Adrenal gland (tissue), 12 donors: ENCODE results near the gene WNT4. TPM values are rescaled to one million over a fixed set of nuclear protein-coding genes. Genes with fewer than 3 reads are reported as not detected.

Experiments
- DNase-seq, 7 donors: peaks; one replicate each; pipeline ENCODE4 v3.0.0-alpha.2; 2019 to 2020
- H3K27ac ChIP-seq, 5 donors: fragments of 200-600 bp; sonication (generic) in 4 of 5; 1 replicate in 3 of 5; 2 replicates in 2 of 5; pipeline versions ENCODE4 v1.5.1 to v1.8.0; 2016 to 2020; ENCODE audit warnings: mild to moderate bottlenecking in 1 of 5
- H3K27me3 ChIP-seq: fragments of 200-600 bp; 2 replicates; pipeline ENCODE4 v1.8.0; 2021
- H3K36me3 ChIP-seq, 2 donors: fragments of 200-600 bp; replicated peaks in 1 of 2; 1 replicate in 1 of 2; 2 replicates in 1 of 2; pipeline versions ENCODE4 v1.5.1 to v1.8.0; 2018 to 2022
- H3K4me1 ChIP-seq, 2 donors: fragments of 200-600 bp; replicated peaks in 1 of 2; 1 replicate in 1 of 2; 2 replicates in 1 of 2; pipeline versions ENCODE4 v1.5.1 to v1.8.0; 2018 to 2021
- H3K4me3 ChIP-seq, 4 donors: fragments of 200-600 bp; sonication (generic) in 3 of 4; one replicate each; pipeline ENCODE4 v1.5.1; 2016 to 2018
- H3K9me3 ChIP-seq, 3 donors: fragments of 200-600 bp; sonication (generic) in 1 of 3; replicated peaks in 1 of 3; 1 replicate in 2 of 3; 2 replicates in 1 of 3; pipeline versions ENCODE4 v1.5.1 to v1.8.0; 2016 to 2021
- CTCF ChIP-seq, 6 experiments: fragments of 450-650 bp in 4 of 6; fragments of 200-600 bp in 2 of 6; sonication (generic) in 1 of 6; IDR thresholded peaks; 1 replicate in 5 of 6; 2 replicates in 1 of 6; pipeline versions ENCODE4 v1.5.1 to v1.8.0; 2016 to 2021; ENCODE audit warnings: antibody characterized with exemption in 6 of 6, mild to moderate bottlenecking in 2 of 6, moderate library complexity in 1 of 6
- POLR2A ChIP-seq, 2 donors: fragments of 450-650 bp; IDR thresholded peaks; one replicate each; pipeline ENCODE4 v1.6.1; 2017; ENCODE audit warnings: antibody characterized with exemption in 2 of 2, mild to moderate bottlenecking in 2 of 2, moderate library complexity in 1 of 2
- WGBS, 4 donors: extraction: QIAGEN DNeasy Blood & Tissue Kit in 2 of 4; methylation state at CpG; one replicate each; pipeline versions ENCODE4 v1.1.5 to v1.1.7; 2013 to 2017; 5-methylcytosine and 5-hydroxymethylcytosine counted together
- intact Hi-C, 2 donors: fragments of 100-400 bp; cut with DNase I; formaldehyde crosslinking; loops; one replicate each; pipeline versions ENCODE4 v1.14.1 to v1.15.0; 2022 to 2023
- polyA plus RNA-seq, 3 donors: library from polyadenylated mRNA; stranded (reverse); fragments of 200-250 nt in 2 of 3; fragments of 350-450 nt in 1 of 3; fragmentation: Illumina TruSeq in 1 of 3; extraction: RNeasy Lipid Tissue Mini Kit (QIAGEN cat#74804) in 1 of 3; gene quantifications; one replicate each; pipeline ENCODE4 v1.2.3, GENCODE V29; 2013 to 2014
- total RNA-seq, 9 donors: library from RNA; depleted of rRNA in 4 of 9; stranded (reverse); fragments of >200 nt in 4 of 9; fragments of 120-200 nt in 1 of 9; fragmentation: NEBNext Ultra II Directional in 1 of 9; extraction: Animal tissue kit (Norgen Biotek cat#: 25700) in 1 of 9; gene quantifications; one replicate each; pipeline versions ENCODE4 v1.1.0 to v1.2.4, GENCODE V29; 2013 to 2023
- donor health status: healthy with polysubstance abuse.
- donor health status: Bipolar disorder and iron deficiency.
- donor health status: DM: yes; HTN: yes; CAD: no.
- donor health status: DM: no; HTN: no; CAD: no.
- donor health status: DM: no; HTN: no; CAD: no.
- donor health status: DM: yes; HTN: yes; CAD: no.

The WNT4 gene
- total and polyA plus RNA-seq, 12 donors, result 2.3 to 39.6 (median 5.9) TPM

GRCh38 chr1:22089787-22090186 is 53.1 kb downstream of the WNT4 start:
- intact Hi-C loops, result no loop called here
- Histone ChIP-seq H3K4me3 (no peak overlapping the region), H3K9me3 (no peaks in the 10 kb centered on the region), H3K4me1 (peaks cover 16 to 39% of the 10 kb centered on the region in 2 donors), H3K27ac (peak overlapping the region in 3 of 5 donors; percentile 26 to 65 (median 36)), H3K27me3 (no peaks in the 10 kb centered on the region), H3K36me3 (peaks cover 0 to 40% of the 10 kb centered on the region in 2 donors)
- TF ChIP-seq CTCF (IDR thresholded peaks at IDR 0.05) (no peak), POLR2A (IDR thresholded peaks at IDR 0.05) (no peak)
- 12 to 21% (median 16%) methylated on average over 6 of the region's 6 CpGs for WGBS, 4 donors
- no peak for DNase-seq

- H3K4me3 ChIP-seq, result peak overlapping the region in 1 of 4 donors; percentile 9
- peaks cover 16 to 39% of the 10 kb centered on the region in 2 donors for H3K4me1 ChIP-seq
- H3K27me3 ChIP-seq, result no peaks in the 10 kb centered on the region
- 30 to 44% (median 37%) methylated on average over 3 of the region's 3 CpGs for WGBS, 4 donors
- intact Hi-C loops, result no loop called here
- TF ChIP-seq CTCF (IDR thresholded peaks at IDR 0.05) (no peak), POLR2A (IDR thresholded peaks at IDR 0.05) (no peak)
- H3K9me3 ChIP-seq, result no peaks in the 10 kb centered on the region
- DNase-seq, result no peak
- H3K27ac ChIP-seq, result peak overlapping the region in 4 of 5 donors; percentile 18 to 65 (median 31)
- peaks cover 0 to 37% of the 10 kb centered on the region in 2 donors for H3K36me3 ChIP-seq
These were observed 53.7 kb downstream of the WNT4 start for GRCh38 chr1:22089134-22089571.

DNA sequence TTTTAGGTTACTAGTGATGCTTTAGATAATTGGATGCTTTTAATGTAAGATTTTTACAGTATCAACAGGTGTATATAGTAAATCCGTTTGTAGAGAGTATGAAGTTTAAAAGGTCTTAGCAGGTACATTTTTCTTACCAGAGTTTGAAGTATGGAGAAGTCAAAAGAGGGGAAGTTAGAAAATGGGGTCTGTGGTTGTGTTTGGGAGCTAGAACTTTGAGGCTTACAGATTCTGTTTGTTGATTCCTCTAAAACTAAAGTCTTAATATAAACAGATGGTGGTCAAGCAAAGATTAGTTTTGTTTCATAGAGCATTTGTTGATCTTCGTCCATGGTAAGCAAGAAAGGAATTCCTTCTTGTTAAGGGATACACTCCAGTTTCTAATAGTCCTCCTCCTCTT is 54.6 kb downstream of the WNT4 start:
- no peak overlapping the region for H3K4me3 ChIP-seq
- DNase-seq, result no peak
- no peaks in the 10 kb centered on the region for H3K9me3 ChIP-seq
- no peaks in the 10 kb centered on the region for H3K27me3 ChIP-seq
- H3K36me3 ChIP-seq, result peaks cover 0 to 35% of the 10 kb centered on the region in 2 donors
- intact Hi-C loops, result no loop called here
- H3K27ac ChIP-seq, result peak overlapping the region in 1 of 5 donors; percentile 13
- peaks cover 16 to 39% of the 10 kb centered on the region in 2 donors for H3K4me1 ChIP-seq
- WGBS, 4 donors, result 49 to 59% (median 52%) methylated on average over 2 of the region's 2 CpGs
- no peak for TF ChIP-seq CTCF (IDR thresholded peaks at IDR 0.05)
- TF ChIP-seq POLR2A (IDR thresholded peaks at IDR 0.05), result no peak

- no peak for TF ChIP-seq POLR2A (IDR thresholded peaks at IDR 0.05)
- no peak for TF ChIP-seq CTCF (IDR thresholded peaks at IDR 0.05)
- Histone ChIP-seq H3K27me3 (no peaks in the 10 kb centered on the region), H3K4me1 (peaks cover 18 to 46% of the 10 kb centered on the region in 2 donors), H3K27ac (no peak overlapping the region), H3K36me3 (peaks cover 0 to 24% of the 10 kb centered on the region in 2 donors), H3K4me3 (no peak overlapping the region), H3K9me3 (no peaks in the 10 kb centered on the region)
- intact Hi-C loops, result no loop called here
- WGBS, 4 donors, result 82 to 91% (median 87%) methylated on average over 2 of the region's 2 CpGs
- no peak for DNase-seq
These were observed 62.7 kb downstream of the WNT4 start for GRCh38 chr1:22080191-22080590.
